Common myeloid progenitor, CD34-positive (primary cell): ENCODE data around the gene GFRA1.

Source experiments
- CTCF ChIA-PET: fragments of 350-600 bp; sonication (Branson Sonifier 250); formaldehyde crosslinking; loops from one replicate; lab custom pipeline; 2021; ENCODE audit warnings: antibody characterized with exemption; lab: Charles Lee
- POLR2A ChIA-PET: fragments of 350-600 bp; sonication (Branson Sonifier 250); formaldehyde crosslinking; loops from one replicate; lab custom pipeline; 2021; ENCODE audit warnings: antibody characterized with exemption; lab: Charles Lee
- DNase-seq, 3 donors: peaks; one replicate each; pipeline versions ENCODE4 v3.0.0 to v3.0.0-alpha.2; 2013
- H3K27ac ChIP-seq, 2 experiments: 1 replicate in 1 of 2; 2 replicates in 1 of 2; pipeline ENCODE4 v1.7.0; 2013; ENCODE audit warnings: inconsistent platforms in 2 of 2, low read length in 2 of 2, mild to moderate bottlenecking in 2 of 2, low read depth in 1 of 2, moderate library complexity in 1 of 2; ENCODE audit not compliant: severe bottlenecking in 2 of 2, insufficient read depth in 1 of 2, poor library complexity in 1 of 2
- H3K27me3 ChIP-seq, 5 experiments: replicated peaks in 2 of 5; 1 replicate in 3 of 5; 2 replicates in 2 of 5; pipeline versions ENCODE4 v1.6.1 to v1.7.0; 2013; ENCODE audit warnings: low read length in 4 of 5, mild to moderate bottlenecking in 2 of 5, moderate library complexity in 2 of 5, inconsistent platforms in 1 of 5; ENCODE audit not compliant: insufficient read depth in 5 of 5, control insufficient read depth in 4 of 5
- H3K36me3 ChIP-seq, 4 experiments: 1 replicate in 2 of 4; 2 replicates in 2 of 4; pipeline versions ENCODE4 v1.6.1 to v1.7.0; 2013; ENCODE audit warnings: low read length in 3 of 4, control low read depth in 1 of 4, mild to moderate bottlenecking in 1 of 4; ENCODE audit not compliant: control insufficient read depth in 4 of 4, insufficient read depth in 4 of 4
- H3K4me1 ChIP-seq, 4 experiments: 1 replicate in 3 of 4; 2 replicates in 1 of 4; pipeline versions ENCODE4 v1.6.1 to v1.7.1; 2013; ENCODE audit warnings: low read length in 3 of 4, mild to moderate bottlenecking in 3 of 4, control low read depth in 1 of 4, inconsistent platforms in 1 of 4, moderate library complexity in 1 of 4; ENCODE audit not compliant: control insufficient read depth in 4 of 4, insufficient read depth in 4 of 4; ENCODE audit errors: control extremely low read depth in 1 of 4
- H3K4me3 ChIP-seq, 7 experiments: 1 replicate in 4 of 7; 2 replicates in 3 of 7; pipeline versions ENCODE4 v1.5.1 to v1.7.0; 2013; ENCODE audit warnings: mild to moderate bottlenecking in 7 of 7, low read length in 6 of 7, moderate library complexity in 6 of 7, inconsistent platforms in 2 of 7, low read depth in 2 of 7, control low read depth in 1 of 7; ENCODE audit not compliant: insufficient read depth in 4 of 7, control insufficient read depth in 1 of 7; ENCODE audit errors: extremely low read depth in 1 of 7
- H3K9me3 ChIP-seq, 5 experiments: 1 replicate in 4 of 5; 2 replicates in 1 of 5; pipeline versions ENCODE4 v1.6.1 to v1.7.1; 2013; ENCODE audit warnings: low read length in 4 of 5, mild to moderate bottlenecking in 2 of 5, inconsistent platforms in 1 of 5, low read depth in 1 of 5, moderate library complexity in 1 of 5; ENCODE audit not compliant: control insufficient read depth in 4 of 5, insufficient read depth in 2 of 5; ENCODE audit errors: control extremely low read depth in 1 of 5
- WGBS: methylation state at CpG from one replicate; pipeline ENCODE4 v1.1.5; 2013; ENCODE audit not compliant: insufficient coverage; 5-methylcytosine and 5-hydroxymethylcytosine counted together

The GFRA1 gene

DNA sequence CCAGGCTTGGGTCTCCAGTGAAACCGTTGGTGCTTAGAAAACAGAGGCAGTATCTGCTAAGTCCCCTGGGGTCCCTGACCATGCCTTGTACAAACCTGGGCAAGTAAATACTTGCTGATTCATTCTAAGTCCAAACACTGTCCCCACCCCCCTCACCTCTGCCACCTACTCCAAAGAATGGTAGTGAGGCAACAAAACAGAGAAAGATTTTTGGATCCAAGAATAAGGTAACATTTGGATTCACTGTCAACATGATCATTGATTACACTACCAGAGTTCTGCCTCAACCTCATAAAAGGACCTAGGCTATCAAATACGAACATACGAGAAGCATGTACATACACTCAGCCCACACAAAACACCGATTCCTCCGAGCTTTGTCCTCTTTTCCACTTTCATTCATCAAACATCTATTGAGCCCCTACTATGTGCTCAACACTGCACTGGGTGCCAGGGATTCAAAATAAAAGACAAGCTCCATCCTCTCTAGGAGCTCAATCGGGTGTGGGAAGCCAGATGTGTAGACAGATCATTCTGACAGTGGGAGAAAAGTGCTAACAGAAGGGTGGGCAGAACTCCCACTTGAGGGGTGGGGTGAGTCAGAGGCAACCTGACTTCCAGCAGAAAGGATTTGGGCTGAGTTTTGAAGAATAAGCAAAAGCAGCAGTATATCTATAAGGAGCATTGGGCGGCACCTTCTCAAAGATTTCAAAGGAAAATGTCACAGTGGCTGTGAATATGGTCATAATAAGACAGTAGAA is 71.2 kb downstream of the GFRA1 start:
- ChIA-PET POLR2A (no interaction called here), CTCF (no interaction called here)
- WGBS, result 93% methylated on average over 6 of the region's 7 CpGs
- no peak overlapping the region for H3K4me3 ChIP-seq
- no peak for DNase-seq
- H3K27ac ChIP-seq, result no peak overlapping the region
- no peaks in the 10 kb centered on the region for H3K36me3 ChIP-seq
- H3K4me1 ChIP-seq, result no peaks in the 10 kb centered on the region
- H3K9me3 ChIP-seq, result no peaks in the 10 kb centered on the region
- peaks cover 0 to 3% (median 0%) of the 10 kb centered on the region in 5 experiments for H3K27me3 ChIP-seq

DNA sequence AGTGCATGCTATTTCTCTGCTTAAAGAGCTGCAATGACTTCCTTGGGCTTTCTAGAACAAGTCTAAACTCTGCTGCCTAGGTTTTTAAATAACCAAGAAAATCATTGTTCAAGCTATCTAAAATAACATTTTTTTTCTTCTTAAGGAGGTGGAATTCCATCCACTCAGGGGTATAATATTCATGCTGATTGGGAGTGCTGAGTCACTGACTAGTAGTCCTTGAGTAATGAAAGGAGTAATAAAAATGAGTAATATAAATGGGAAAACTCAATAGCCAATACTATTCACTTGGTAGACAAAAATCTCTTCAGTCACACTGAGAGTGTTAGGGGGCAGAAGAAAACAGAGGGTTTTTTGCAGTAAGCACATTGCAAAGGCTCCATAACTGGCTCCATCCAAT is 72.0 kb downstream of the GFRA1 start:
- Histone ChIP-seq H3K4me3 (no peak overlapping the region), H3K36me3 (no peaks in the 10 kb centered on the region), H3K4me1 (no peaks in the 10 kb centered on the region), H3K27ac (no peak overlapping the region), H3K9me3 (no peaks in the 10 kb centered on the region), H3K27me3 (peaks cover 0 to 3% (median 0%) of the 10 kb centered on the region in 5 experiments)
- ChIA-PET CTCF (no interaction called here), POLR2A (no interaction called here)
- no peak for DNase-seq

DNA sequence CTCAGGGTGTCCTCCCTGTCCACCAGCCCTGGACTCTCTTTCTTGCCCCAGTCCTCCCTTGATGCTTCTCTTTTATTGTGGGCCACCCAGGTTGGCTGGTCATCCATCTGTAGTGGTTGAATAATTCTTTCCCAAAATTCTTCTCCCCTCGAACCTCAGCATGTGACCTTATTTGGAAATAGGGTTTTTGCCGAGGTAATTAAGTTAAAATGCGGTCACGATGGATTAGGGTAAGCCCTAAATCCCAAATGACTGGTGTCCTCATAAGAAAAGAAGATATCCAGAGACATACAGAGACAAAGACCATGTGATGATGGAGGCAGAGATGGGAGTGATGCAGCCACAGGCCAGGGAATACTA is 74.3 kb downstream of the GFRA1 start:
- Histone ChIP-seq H3K27ac (no peak overlapping the region), H3K4me1 (no peaks in the 10 kb centered on the region), H3K4me3 (no peak overlapping the region), H3K27me3 (peaks cover 0 to 3% (median 0%) of the 10 kb centered on the region in 5 experiments), H3K9me3 (peaks cover 0 to 9% (median 3%) of the 10 kb centered on the region in 5 experiments), H3K36me3 (no peaks in the 10 kb centered on the region)
- ChIA-PET POLR2A (no interaction called here), CTCF (no interaction called here)
- no peak for DNase-seq
- 94% methylated on average over 3 of the region's 4 CpGs for WGBS

DNA sequence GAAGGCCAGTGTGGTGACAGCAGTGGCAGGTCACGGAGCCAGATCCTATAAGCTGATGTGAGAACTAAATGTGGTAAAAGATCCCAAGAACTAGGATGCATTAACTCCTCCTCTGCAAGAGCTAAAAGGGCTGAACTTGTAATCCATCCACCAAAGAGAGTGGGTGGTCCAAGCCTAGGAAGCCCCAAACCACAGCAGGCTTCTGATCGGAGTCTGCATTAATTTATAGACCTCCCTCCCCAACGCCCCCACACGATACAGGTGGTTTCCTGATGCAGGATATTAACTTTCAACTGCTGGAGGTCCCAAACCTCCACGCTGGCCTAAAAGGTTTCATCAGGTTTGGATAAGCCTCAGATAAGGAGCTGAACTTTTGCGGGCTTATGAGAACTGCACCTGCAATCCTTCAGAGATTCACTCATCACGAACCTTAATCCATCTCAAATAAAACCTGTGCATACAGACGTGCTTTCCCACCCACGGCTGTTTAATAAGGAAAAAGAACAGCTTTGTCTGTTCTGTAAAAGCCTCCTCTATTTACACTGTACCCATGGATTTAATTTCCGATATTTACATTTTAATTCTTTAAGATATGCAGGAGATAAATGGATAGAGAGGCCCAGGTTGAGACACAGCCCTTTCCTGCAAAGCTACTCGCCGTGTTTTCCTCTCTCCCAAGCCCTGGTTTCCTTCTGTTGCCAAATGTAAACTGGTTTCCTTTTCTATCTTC is 74.9 kb downstream of the GFRA1 start:
- Histone ChIP-seq H3K4me1 (no peaks in the 10 kb centered on the region), H3K27me3 (peaks cover 0 to 3% (median 0%) of the 10 kb centered on the region in 5 experiments), H3K9me3 (peaks cover 0 to 9% (median 3%) of the 10 kb centered on the region in 5 experiments), H3K4me3 (no peak overlapping the region), H3K27ac (no peak overlapping the region), H3K36me3 (no peaks in the 10 kb centered on the region)
- ChIA-PET CTCF (no interaction called here), POLR2A (no interaction called here)
- DNase-seq, result no peak
- WGBS, result 85% methylated on average over 9 of the region's 12 CpGs

DNA sequence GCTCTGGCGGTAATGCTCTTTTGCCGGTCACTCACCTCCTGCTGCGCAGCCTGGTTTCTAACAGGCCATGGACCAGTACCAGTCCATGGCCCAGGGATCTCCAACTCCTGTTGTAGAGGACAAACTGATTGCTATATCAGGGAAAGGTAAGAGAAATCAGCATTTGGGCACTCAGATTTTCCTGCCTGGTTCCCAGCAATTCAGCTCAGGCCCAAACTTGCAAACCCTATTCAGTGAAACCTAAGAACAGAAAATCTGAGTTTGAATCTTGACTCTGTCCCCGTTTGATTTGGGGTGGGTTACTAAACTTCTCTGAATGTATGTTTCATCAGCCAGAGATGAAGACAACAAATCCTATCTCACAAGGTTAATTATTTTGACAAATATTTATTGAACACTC is 77.4 kb downstream of the GFRA1 start:
- Histone ChIP-seq H3K27ac (no peak overlapping the region), H3K36me3 (no peaks in the 10 kb centered on the region), H3K27me3 (peaks cover 0 to 3% (median 0%) of the 10 kb centered on the region in 5 experiments), H3K9me3 (peaks cover 0 to 9% (median 3%) of the 10 kb centered on the region in 5 experiments), H3K4me3 (no peak overlapping the region), H3K4me1 (no peaks in the 10 kb centered on the region)
- DNase-seq, result no peak
- CTCF ChIA-PET, result no interaction called here
- POLR2A ChIA-PET, result no interaction called here
- 95% methylated on average over 3 of the region's 4 CpGs for WGBS

DNA sequence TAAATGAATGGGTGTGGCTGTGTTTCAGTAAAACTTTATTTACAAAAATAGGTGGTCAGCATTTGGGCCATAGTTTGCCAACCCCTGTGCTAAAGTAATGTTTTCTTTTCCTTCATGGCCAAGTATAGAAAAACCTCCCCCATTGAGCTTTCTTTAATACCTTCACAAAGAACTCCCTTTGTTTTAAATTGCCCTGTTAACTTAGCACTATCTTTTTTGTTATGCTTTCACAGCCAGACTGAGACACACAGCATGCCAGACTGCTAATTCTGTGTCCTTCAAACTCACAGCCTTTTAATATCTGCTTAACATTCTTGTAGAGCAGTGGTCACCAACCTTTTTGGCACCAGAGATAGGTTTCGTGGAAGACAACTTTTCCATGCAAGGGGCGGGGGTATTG is 78.0 kb downstream of the GFRA1 start:
- peaks cover 0 to 9% (median 3%) of the 10 kb centered on the region in 5 experiments for H3K9me3 ChIP-seq
- no peaks in the 10 kb centered on the region for H3K36me3 ChIP-seq
- no peaks in the 10 kb centered on the region for H3K4me1 ChIP-seq
- no peak overlapping the region for H3K27ac ChIP-seq
- H3K4me3 ChIP-seq, result no peak overlapping the region
- DNase-seq, result no peak
- ChIA-PET POLR2A (no interaction called here), CTCF (no interaction called here)
- WGBS, result 100% methylated on average over 2 of the region's 2 CpGs
- peaks cover 0 to 3% (median 0%) of the 10 kb centered on the region in 5 experiments for H3K27me3 ChIP-seq

DNA sequence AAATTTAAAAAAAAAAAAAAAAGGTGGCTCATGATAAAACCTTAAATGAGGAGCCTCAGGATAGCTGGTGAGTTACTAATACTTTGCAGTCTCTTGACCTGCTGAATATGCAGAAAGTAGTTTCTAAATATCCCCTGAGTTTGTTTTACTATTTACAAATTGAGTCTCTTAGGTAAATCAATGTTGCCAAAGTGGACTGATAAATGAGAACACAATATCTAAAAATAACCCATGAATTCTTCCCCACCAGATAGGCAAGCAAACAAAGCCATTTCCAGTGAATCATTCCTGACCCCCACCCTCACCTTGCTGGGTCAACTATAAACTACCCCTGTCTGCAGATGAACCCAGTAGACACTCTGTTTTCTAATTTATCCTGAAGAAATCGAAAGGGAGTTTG is 78.9 kb downstream of the GFRA1 start:
- Histone ChIP-seq H3K27me3 (peaks cover 0 to 3% (median 0%) of the 10 kb centered on the region in 5 experiments), H3K27ac (no peak overlapping the region), H3K4me1 (no peaks in the 10 kb centered on the region), H3K36me3 (no peaks in the 10 kb centered on the region), H3K4me3 (no peak overlapping the region), H3K9me3 (peaks cover 0 to 9% (median 3%) of the 10 kb centered on the region in 5 experiments)
- POLR2A ChIA-PET, result interaction anchor here (0.6 kb wide), 1 partner anchor 233 kb away, joined by 6 read pairs; no protein-coding TSS in a partner anchor
- CTCF ChIA-PET, result no interaction called here
- WGBS, result no CpG with 5 or more reads among the region's 1 CpG
- no peak for DNase-seq
